Activated B cell treated with CpG ODN at 0.5 μM for 24 hours (primary cell): ENCODE data around the gene C6orf163. TPM values are rescaled to one million over a fixed set of nuclear protein-coding genes. Genes with fewer than 3 reads are reported as not detected.
A peak's percentile ranks its signal among the peaks of the same experiment; 100 is the strongest.

Experiments
- ATAC-seq: fragments of 200-7000 bp; cut with Tn5 transposase; one replicate; pipeline ENCODE4 v1.10.0; 2021; ENCODE audit warnings: low read depth, mild to moderate bottlenecking, moderate library complexity
- CTCF ChIA-PET: fragments of 350-600 bp; sonication (Branson Sonifier 250); formaldehyde crosslinking; loops from one replicate; lab custom pipeline; 2021; ENCODE audit warnings: antibody characterized with exemption; lab: Charles Lee
- POLR2A ChIA-PET: fragments of 350-600 bp; sonication (Branson Sonifier 250); formaldehyde crosslinking; loops from one replicate; lab custom pipeline; 2021; ENCODE audit warnings: antibody characterized with exemption; lab: Charles Lee
- DNase-seq: peaks from one replicate; pipeline ENCODE4 v3.0.0; 2022
- H3K27ac Mint-ChIP-seq: one replicate; pipeline ENCODE4 v1.8.0; 2020; ENCODE audit warnings: mixed read lengths
- H3K27me3 Mint-ChIP-seq: one replicate; pipeline ENCODE4 v1.8.0; 2021; ENCODE audit warnings: mixed read lengths
- H3K36me3 Mint-ChIP-seq: one replicate; pipeline ENCODE4 v1.8.0; 2021; ENCODE audit warnings: low read depth, mixed read lengths
- H3K4me1 Mint-ChIP-seq: one replicate; pipeline ENCODE4 v1.8.0; 2021; ENCODE audit warnings: mixed read lengths
- H3K4me3 Mint-ChIP-seq: one replicate; pipeline ENCODE4 v1.8.0; 2020; ENCODE audit warnings: mild to moderate bottlenecking, mixed read lengths
- H3K9me3 Mint-ChIP-seq: one replicate; pipeline ENCODE4 v1.8.0; 2020; ENCODE audit warnings: mixed read lengths
- intact Hi-C: fragments of 100-400 bp; cut with micrococcal nuclease; formaldehyde crosslinking; loops from one replicate; pipeline ENCODE4 v1.15.1; 2024
- total RNA-seq: library from RNA; stranded (reverse); gene quantifications from 2 replicates; pipeline ENCODE4 v1.2.3, GENCODE V29; 2022
- TF ChIP-seq, protein P1 (sequence below): fragments of 200-600 bp; IDR thresholded peaks from one replicate; pipeline ENCODE4 v1.8.0; 2022; ENCODE audit warnings: antibody characterized with exemption, mild to moderate bottlenecking

C6orf163 gene
- total RNA-seq, 1 donor from 2014 or later, result 6.8 TPM

GRCh38 chr6:87382861-87383260, 38.2 kb downstream of the C6orf163 start:
- Mint-ChIP-seq H3K27ac (no peak overlapping the region), H3K9me3 (no peaks in the 10 kb centered on the region), H3K4me1 (peaks cover 12% of the 10 kb centered on the region), H3K27me3 (no peaks in the 10 kb centered on the region), H3K4me3 (no peak overlapping the region), H3K36me3 (no peaks in the 10 kb centered on the region)
- DNase-seq, result no peak
- intact Hi-C loops, result no loop called here
- ChIA-PET CTCF (no interaction called here), POLR2A (no interaction called here)
- ATAC-seq, result no peak
- TF ChIP-seq, protein P1, sequence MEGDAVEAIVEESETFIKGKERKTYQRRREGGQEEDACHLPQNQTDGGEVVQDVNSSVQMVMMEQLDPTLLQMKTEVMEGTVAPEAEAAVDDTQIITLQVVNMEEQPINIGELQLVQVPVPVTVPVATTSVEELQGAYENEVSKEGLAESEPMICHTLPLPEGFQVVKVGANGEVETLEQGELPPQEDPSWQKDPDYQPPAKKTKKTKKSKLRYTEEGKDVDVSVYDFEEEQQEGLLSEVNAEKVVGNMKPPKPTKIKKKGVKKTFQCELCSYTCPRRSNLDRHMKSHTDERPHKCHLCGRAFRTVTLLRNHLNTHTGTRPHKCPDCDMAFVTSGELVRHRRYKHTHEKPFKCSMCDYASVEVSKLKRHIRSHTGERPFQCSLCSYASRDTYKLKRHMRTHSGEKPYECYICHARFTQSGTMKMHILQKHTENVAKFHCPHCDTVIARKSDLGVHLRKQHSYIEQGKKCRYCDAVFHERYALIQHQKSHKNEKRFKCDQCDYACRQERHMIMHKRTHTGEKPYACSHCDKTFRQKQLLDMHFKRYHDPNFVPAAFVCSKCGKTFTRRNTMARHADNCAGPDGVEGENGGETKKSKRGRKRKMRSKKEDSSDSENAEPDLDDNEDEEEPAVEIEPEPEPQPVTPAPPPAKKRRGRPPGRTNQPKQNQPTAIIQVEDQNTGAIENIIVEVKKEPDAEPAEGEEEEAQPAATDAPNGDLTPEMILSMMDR, result no peak

DNA sequence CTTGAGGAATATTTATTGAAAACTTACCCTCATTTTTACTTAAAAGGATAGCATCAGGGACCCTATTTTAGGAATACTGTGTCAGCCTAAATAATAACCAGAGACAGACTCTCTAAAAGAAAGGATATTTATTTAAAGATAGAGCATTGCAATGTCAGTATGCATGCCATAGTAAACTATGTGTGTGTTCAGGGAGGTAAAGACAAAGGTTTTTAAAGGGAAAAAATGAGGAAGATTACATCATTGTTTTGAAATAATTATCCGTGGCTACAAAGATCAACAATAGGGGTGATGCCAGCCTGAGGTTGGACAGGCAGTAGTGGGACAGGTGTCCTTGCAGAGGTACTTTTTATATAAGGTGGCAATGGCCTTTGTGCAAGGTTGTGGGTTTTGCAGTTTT, 39.4 kb downstream of the C6orf163 start:
- POLR2A ChIA-PET, result no interaction called here
- Mint-ChIP-seq H3K4me3 (no peak overlapping the region), H3K27ac (no peak overlapping the region)

DNA sequence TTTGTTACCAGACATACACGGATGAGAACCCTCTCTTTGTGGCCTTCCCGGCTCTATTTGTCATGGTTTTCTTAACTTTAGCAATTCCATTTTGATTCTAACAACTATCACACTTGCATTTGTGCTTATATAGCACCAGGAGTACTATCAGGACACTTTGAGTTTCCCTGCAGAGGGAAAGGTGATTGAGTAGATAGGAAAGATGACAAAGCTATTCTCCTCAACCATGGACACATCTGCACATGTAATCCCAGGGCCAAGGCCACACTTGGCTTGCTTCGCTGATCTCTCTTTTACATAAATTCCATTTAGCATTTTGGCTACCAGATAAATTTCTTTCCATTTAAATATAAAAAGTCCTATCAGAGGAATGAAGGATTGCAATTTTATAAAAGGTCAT, 39.8 kb downstream of the C6orf163 start:
- ChIA-PET CTCF (no interaction called here), POLR2A (no interaction called here)
- H3K4me1 Mint-ChIP-seq, result no peaks in the 10 kb centered on the region
- TF ChIP-seq, protein P1, result no peak
- H3K9me3 Mint-ChIP-seq, result no peaks in the 10 kb centered on the region
- intact Hi-C loops, result no loop called here
- H3K27me3 Mint-ChIP-seq, result no peaks in the 10 kb centered on the region
- no peak for DNase-seq
- no peak overlapping the region for H3K4me3 Mint-ChIP-seq
- no peak for ATAC-seq
- H3K27ac Mint-ChIP-seq, result no peak overlapping the region
- no peaks in the 10 kb centered on the region for H3K36me3 Mint-ChIP-seq

More for the DNA sequence above, 39.4 kb downstream of the C6orf163 start:
- no peak for ATAC-seq
- TF ChIP-seq, protein P1, result no peak
- CTCF ChIA-PET, result no interaction called here
- Mint-ChIP-seq H3K9me3 (no peaks in the 10 kb centered on the region), H3K27me3 (no peaks in the 10 kb centered on the region), H3K36me3 (no peaks in the 10 kb centered on the region), H3K4me1 (peaks cover 2% of the 10 kb centered on the region)
- DNase-seq, result no peak
- intact Hi-C loops, result no loop called here

- CTCF ChIA-PET, result no interaction called here
- DNase-seq (no peak), ATAC-seq (no peak)
- H3K9me3 Mint-ChIP-seq, result no peaks in the 10 kb centered on the region
- no peaks in the 10 kb centered on the region for H3K36me3 Mint-ChIP-seq
- POLR2A ChIA-PET, result no interaction called here
- no peak overlapping the region for H3K4me3 Mint-ChIP-seq
- peaks cover 1% of the 10 kb centered on the region for H3K4me1 Mint-ChIP-seq
- no peak overlapping the region for H3K27ac Mint-ChIP-seq
- TF ChIP-seq, protein P1, result no peak
- H3K27me3 Mint-ChIP-seq, result no peaks in the 10 kb centered on the region
- intact Hi-C loops, result no loop called here
Observed at GRCh38 chr6:87391334-87391733, 46.7 kb downstream of the C6orf163 start.

GRCh38 chr6:87393026-87393622, 48.5 kb downstream of the C6orf163 start:
- peak; percentile 94 for ATAC-seq
- Mint-ChIP-seq H3K27me3 (no peaks in the 10 kb centered on the region), H3K27ac (no peak overlapping the region), H3K4me1 (peaks cover 5% of the 10 kb centered on the region), H3K36me3 (no peaks in the 10 kb centered on the region), H3K9me3 (no peaks in the 10 kb centered on the region), H3K4me3 (no peak overlapping the region)
- TF ChIP-seq, protein P1, result peak; percentile 53
- no peak for DNase-seq
- intact Hi-C loops, result loop anchor here (1.0 to 2.0 kb wide), 8 partner anchors 15 to 1477 kb away; no protein-coding TSS in a partner anchor
- POLR2A ChIA-PET, result interaction anchor here (0.6 kb wide), 2 partner anchors 16 to 80 kb away, joined by 3 read pairs; partner anchors contain the start of gene SLC35A1
- CTCF ChIA-PET, result interaction anchor here (0.6 to 2.8 kb wide), 12 partner anchors 10 to 1478 kb away, joined by 3 to 28 read pairs (median 4); partner anchors contain the start of gene CFAP206
